LoVo (cell line): Measurements from ENCODE around the gene LRTM2.

ENCODE experiments used
- DNase-seq: peaks from one replicate; pipeline ENCODE4 v3.0.0-alpha.2; 2016; ENCODE audit warnings: low spot score

The LRTM2 gene

DNA sequence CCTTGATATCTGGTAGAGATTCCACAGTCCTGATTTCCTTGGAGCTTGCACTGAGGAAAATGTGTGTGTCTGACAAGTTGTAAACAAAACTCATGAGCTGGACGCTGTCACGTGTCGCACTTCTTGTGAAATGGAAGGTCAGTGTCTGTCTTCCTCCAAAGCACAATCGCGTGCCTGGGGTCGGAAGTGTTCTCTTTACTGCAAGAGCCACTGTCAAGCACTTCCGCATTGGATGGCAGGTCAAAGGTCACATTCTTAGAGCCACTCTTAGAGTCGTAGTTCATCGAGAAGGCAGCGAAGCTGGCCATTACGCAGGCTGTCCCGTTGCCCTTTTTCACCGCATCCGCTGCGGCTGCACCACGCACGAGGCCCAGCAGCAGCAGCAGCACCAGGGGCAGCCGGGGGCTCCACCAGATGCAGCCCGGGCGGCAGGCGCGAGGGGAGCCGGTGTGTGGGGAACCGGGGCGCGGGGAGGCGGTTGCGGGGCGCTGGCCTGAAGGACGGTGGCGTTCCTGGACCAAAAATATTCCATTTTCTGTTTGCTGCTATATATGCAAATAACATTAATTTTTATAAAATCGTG is 45.0 kb downstream of the LRTM2 start:
- DNase-seq, result no peak

DNA sequence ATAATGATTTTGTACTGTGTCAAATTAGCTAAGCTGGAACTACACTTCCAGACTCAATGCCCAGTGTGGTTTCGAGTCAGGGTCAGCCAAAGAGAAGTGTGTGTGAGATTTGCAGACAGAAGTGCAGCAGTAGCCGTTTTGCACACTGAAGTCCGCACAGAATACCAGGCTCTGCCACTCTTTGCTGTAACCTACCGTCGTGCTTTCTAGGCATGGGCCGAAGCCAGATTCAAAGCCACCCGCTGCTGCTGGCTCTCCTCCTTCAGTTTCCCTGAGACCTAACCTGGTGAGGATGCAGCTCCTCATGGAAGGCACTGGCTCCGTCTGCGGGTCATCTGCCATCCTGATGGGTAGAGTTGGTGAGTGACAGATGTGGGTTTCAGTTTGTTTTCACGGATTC is 48.8 kb downstream of the LRTM2 start:
- DNase-seq, result no peak

DNA sequence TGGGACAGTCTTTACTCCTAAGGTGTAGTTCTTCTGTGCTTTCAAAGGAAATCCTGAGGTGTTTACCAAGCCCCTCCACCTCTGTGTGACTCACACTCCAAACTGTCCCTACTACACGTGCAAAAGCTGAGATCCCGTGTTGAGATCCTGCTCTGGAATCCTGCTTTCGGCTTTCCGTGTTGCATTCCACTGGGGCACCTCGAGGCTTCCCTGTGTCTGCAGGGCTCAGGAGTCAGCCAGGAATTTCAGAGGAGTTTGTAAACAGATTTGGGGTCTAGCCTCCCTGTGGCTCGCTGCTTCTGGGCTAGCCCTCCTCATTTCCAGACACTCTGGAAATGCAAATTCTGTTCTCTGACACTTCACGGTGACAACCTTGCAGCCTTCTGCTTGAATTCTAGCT is 49.7 kb downstream of the LRTM2 start:
- DNase-seq, result no peak

DNA sequence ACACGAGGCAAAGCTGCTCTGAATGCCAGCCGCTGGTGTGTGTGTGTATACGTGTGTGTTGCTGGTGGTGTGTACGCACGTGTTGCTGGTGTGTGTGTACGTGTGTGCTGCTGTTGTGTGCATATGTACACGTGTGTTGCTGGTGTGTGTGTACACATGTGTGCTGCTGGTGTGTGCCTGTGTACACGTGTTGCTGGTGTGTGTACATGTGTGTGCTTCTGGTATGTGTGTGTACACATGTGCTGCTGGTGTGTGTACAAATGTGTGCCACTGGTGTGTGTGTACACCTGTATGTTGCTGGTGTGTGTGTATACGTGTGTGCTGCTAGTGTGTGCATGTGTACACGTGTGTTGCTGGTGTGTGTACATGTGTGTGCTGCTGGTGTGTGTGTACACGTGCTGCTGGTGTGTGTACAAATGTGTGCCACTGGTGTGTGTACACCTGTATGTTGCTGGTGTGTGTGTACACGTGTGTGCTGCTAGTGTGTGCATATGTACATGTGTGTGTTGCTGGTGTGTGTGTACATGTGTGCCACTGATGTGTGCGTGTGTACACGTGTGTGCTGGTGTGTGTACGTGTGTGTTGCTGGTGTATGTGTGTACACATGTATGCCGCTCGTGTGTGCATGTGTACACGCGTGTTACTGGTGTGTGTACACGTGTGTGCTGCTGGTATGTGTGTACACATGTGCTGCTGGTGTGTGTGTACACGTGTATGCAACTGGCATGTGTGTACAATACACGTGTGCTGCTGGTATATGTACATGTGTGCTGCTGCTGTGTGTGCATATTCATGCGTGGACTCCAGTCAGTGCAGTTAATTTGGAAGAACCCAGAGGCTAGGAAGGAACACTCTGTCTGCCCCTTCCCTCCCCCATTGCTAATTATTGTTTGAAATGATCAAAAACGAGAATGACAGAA is 50.9 kb downstream of the LRTM2 start:
- no peak for DNase-seq

DNA sequence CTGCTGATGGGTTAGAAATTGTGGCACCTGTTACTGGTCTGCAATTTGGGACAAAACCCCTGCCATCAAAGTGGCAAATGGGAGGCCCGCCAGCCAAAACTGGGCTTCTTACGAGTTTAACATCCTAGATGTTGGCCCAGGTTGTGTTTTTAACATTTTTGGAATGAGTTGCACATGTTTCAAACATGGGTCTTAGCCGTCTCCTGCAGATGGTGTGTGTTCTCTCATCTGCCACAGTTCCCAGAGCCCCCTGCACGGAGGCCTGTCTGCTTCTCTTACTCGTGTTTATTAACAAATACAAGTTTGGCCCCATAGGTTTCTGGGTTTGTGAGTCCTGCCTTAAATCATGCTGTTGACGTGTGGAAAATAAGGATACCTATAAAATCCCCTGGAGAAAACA is 51.6 kb downstream of the LRTM2 start:
- no peak for DNase-seq

DNA sequence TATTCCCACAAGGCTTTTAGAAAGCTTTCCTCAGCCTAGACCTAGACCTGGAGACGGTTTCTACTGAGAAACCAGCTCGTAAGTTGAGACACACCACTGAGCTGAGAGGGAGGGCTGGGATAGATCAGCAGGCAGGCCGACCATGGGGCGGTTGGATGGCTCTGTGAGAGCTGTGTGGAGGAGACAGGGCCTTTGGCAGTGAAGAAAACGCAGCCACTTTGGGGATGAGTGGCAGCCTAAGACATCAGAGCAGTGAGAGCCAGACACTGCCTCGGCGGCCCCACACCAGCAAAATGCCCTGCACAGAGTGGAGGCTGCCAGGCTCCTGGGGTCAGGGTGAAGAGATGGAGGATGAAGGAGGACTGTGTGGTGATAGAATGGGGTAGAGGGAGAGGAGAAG is 52.1 kb downstream of the LRTM2 start:
- DNase-seq, result no peak

DNA sequence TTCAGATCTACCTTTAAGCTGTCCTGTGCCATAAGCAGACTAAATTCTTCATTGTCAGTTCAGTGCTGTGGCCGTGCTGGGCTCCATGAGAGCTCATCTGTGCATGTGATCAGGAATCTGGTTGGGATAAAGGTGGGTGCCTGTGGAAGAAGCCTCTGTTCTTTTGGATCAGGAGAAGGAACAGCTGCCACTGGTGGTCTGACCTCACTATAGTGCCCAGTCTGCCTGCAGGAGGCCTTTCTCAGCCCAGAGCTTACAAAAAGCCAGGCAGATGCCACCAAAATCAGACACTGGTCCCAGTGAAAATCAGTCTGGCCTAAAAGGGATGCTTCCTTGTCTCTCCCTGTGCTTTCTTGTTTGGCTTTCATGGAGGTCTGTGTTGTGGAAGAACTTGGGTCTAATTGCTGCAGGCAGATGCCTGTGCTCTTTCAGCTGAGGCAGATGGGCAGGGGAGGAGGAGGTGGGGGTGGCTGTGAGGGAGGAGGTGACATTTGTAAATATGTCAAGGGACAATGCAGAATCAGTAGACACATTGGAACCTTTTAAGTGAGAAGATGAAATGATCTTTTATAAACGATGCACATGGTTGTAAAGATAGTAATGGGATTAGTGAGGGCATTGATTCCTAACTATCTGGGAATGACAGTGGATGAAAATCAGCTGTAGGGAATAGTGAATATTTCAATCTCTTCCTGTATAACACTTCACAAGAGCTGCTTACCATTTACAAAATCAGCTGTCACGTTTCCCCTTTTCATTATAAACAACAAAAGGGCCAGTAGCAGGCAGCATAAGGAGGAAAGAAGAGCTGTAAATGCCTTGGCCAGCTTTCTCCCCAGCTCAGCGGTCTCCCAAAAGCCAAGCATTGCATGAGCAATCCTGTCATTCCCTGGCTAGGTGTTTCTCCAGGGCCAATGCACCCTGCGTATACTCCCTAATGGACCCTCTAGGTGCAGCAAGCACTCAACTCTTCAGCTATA is 53.5 kb downstream of the LRTM2 start:
- no peak for DNase-seq

DNA sequence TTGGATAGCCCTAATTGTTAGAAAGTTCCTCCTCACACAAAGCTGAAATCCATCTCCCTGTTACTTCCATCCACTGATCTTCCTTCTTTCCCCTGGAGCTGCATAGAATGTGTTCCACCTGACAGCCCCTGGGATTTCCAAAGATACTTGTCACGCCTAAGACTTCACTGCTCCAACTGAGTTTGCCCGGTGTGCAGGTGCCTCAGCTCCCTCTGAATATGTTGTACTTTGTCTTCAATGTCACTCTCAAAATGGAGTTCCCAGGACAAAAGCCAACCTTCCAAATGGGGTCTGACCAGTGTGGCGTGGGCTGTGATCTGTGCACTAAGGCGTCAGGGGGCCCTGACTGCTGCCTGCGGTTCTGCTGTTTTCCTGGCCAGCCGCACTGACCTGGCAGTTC is 55.2 kb downstream of the LRTM2 start:
- DNase-seq, result no peak

DNA sequence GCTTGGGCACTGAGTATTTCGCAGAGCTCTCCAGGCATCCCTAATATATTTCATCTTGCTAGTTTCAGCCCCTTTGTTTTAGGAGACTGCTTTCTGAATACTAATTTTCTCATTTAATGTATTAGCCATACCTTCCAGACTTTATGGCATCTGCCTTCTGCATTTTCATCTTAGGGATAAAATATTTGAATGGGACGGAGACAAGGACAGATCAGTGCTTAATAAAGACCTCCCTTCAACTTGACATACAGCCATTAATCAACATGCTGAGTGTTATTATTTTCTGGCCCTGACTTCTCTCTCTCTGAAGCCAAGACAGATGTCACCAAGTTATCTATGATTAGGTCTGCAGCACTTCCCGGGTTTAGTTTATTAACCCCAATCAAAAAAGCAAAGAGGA is 55.7 kb downstream of the LRTM2 start:
- DNase-seq, result no peak

DNA sequence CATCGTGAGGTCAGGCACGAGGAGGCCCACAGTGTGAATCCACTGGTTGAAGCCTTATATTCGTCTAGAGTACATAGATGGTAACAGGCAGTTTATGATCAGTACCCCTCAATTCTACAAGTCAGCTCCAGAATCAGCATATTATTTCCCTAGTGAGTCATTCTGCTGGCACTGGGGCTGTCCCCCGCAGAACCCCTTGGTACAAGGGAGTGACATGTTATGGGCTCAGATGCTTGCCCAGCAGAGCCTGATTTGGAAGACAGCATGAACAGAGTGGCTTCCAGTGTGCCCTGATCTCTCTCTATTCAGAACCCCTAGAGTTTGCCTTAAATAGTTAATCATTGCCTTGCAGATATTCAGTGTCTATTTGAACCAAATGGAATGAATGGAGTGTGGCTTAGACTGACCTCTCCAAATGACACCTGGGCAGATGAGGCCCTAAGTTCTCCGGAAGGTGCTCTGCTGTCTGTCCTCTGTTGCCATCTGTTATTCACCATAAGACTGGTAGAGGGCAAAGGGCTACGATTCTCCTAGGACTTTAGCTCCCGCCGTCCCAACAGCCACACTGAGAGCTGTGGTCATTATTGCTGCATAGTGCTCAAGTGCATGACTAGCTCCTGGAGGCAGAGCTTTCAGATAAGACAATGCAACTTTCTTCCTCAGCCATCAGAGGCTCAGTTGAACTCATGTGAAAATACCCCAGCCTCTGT is 57.0 kb downstream of the LRTM2 start:
- DNase-seq, result no peak

DNA sequence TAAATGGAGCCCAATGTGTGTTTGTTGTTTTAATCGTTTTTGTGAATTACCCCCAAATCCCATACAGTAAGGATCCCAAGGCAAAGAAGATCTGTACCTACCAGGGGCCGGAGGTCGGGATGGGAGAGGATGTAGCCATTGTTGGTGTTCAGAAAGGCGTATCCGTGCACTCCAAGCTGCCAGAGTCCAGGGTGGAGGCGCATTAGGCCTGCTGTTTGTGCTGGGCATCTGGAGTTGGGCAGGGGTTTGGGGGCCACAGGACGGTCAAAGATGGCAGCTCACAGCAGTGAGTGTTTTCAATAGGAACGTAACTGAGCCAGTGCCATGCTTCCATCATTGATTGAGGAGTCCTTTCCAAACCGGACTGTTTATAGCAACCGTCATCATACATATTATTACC is 57.8 kb downstream of the LRTM2 start:
- no peak for DNase-seq

DNA sequence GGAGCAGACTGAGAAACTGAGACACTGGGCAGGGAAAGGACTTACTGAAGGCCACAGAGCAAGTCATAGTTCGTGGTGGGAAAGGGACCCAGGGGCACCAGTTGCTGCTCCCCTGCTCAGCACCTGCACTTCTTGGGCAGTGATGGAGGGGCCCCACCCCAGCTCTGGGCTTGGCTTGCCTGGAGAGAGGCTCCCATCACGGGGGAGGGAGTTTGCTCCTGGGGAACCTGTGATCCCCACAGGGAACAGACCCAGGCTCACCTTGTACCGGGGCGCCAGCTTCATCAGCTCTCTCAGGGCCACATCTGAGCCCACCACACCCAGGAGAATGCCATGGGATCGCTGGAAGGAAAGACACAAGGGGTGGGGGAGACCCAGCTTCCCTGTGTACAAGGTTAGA is 58.3 kb downstream of the LRTM2 start:
- no peak for DNase-seq

DNA sequence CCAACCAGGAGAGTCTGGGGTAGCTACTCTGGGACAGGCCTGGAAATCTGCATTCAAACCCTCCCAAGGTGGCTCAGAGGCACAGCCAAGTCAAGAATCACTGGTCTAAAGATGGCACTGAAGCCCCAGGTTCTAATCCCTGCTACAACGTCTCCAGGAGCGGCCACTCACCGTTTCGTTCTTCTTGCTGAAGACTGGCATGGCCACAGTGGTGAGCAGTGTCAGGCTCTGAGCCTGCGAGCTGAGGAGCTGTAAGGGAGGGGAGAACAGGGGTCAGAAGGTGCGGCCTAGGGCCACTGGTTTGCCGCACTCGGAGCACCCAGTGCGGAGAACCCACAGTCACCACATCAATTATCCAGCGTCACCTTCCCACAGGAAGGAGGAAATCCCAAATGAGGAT is 59.3 kb downstream of the LRTM2 start:
- DNase-seq, result no peak

DNA sequence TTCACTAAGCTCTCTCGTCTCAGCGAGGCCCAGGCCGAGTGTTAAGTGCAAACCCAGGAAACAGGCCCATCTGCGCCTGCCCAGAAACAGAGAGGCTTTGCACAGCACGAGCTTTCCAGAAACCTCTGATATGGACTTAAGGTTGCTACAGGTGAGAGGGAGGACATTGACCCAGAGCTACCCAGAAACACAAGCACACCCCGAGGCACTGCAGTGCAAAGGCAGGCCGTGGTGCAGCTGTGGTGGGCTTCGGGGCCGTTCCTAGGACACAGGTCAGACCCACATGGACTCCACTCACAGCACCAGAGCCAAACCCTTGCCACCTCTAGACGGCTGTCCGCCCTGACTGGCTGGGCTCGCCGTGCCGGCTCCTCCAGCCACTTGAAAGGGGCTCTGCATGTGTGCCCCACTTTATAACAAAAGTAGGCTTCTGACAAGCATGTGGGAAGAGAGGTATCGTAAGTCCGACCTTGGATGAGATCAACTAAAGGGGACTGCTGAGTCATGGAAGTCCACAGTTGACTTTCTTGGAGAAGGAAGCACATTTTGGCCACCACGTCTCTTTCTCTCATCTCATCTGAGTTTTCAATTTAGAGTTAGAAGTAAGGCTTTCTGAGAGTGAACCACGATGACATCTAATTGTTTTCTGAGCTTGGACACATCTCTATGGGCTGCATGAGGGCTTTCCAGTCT is 59.9 kb downstream of the LRTM2 start:
- DNase-seq, result no peak

DNA sequence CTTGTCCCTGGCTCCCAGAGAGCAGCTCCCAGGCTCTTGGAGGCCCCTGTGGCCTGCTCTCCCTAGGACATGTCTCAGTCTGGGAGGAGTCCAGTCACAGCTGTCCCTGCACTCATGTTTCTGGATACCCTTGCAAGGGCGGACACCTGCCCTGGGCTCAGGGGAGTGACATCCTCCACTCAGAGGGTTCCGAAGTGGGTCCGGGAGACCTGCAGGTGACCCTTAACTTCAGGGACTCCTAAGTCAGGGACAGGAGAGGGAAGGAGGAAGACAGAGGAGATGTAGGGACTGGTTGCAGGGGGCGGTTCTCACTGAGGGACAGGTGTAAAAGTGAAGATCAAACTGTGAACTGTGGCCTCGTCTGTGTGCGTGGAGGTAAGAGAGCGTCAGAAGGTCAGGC is 60.5 kb downstream of the LRTM2 start:
- no peak for DNase-seq

DNA sequence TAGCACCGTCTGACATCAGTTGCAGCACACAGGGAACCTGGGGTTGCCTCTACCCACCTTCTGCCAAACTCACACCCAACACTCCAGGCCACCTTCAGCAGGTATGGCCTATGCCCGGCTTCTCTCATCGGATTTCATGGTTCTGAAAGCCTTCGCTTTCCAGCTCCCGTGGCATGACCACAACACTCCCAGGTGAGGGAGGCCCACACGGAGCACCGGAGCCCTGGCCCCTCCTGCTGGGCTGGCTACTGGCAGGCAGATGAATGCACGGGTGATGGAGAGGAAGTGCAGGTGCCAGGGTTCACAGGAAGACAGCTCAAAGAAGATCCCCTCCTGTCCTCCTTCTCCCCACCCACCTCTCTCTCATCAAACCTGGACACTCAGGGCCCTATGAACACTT is 60.9 kb downstream of the LRTM2 start:
- no peak for DNase-seq

DNA sequence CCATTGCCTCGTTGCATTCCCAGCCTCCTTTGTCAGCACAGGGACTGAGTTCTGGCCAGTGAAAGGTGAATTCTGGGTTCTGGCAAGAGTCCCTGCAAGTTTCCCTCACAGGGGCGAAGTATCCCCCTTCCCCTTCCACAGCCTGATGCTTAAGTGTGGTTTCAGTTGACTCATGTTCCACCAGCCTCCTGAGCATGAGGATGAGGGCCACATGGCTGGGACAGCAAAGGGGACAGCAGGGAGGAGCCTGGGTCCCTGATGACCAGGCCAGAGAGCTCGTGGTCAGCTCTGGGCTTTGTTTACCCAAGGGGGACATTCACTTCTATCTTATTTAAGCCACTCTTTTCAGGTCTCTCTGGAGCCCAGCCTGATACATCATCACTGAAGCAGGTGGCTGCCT is 61.6 kb downstream of the LRTM2 start:
- no peak for DNase-seq

DNA sequence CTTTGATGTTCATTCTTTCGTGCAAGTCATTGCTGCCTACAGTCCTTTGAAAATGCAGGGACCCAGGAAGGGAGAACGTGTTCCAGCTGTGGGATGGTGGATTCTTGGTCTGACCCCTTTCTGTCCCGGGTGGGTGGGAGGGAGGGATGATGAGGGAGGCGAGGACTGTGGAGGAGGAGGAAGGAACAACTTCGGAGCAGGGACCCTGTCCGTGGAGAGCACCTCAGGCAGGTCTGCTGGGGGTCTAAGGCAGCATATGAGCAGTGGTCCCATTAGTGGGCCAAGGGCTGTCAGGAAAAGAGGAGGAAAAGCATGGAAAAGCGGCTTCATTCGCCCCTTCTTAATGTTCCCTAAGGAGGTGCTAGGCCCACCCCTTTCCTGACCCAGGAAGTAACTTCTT is 62.0 kb downstream of the LRTM2 start:
- DNase-seq, result no peak

DNA sequence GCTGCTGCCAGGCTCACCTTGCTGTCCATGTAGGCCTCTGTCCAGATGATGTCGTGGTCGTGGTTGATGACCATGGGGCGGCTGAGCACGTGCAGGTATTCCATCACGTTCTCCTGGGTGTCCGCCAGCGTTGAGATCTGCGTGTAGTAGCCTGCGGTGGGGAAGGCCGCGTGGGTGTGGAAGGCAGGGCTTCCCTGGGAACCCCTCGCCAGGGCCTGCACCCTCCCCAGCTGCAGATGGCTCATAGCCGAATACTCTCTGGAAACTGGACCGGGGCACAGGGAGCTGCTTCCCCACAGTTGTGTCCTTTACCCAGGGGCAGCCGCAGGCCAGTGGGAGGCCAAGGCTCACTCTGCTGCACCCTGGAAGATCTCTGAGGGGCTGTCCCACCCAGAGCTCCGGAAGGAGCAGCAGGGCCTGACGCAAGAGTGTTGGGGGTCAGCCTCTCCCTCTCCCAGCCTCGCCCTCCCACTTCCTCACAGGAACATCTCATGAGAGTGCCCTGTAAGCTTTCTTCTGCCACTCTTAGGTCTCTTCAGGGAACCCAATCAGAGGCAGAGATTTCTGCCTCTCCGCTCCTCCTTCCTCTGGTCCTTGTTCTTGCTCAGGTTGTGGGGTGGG is 62.6 kb downstream of the LRTM2 start:
- no peak for DNase-seq

DNA sequence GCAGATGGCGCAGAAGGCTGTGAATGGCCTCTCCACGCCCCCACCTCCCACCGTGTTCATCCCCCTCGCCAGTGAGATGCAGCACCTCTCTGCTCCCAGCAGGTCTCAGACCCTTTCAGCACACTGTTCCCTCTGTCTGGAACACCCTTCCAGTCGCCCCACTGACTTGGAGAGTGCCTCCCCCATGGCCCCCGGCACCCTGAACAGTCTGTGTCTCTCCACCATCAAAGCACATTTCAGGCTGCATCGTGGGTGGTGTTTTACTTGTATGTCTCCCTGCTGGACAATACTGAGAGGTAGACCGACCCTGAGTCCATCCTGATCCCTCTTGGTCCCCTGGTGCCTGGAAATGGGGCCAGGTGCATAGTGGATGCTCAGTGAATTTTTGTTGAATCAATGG is 63.1 kb downstream of the LRTM2 start:
- no peak for DNase-seq

DNA sequence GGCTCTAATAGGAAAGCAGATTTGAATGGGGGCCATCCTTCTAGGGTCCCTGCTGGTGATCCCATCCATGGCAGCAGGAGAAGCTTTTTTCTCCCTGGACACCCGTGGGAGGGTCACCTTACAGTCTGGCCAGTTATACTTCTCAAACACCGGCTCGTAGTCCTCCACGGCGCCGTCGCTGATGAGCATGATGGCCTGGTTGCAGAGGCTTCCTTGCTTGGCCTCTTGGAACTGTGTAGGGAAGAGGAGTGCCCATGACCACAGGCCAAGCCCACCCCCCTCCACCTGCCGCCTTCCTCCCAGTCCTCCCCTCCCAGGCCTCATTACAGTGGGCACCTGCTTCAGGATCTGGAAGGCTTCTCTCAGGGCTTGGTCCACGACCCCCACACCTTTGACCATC is 64.3 kb downstream of the LRTM2 start:
- DNase-seq, result no peak
